Endothelial cell of umbilical vein (primary cell): Measurements from ENCODE around the gene KRT8. TPM values are rescaled to one million over a fixed set of nuclear protein-coding genes. Genes with fewer than 3 reads are reported as not detected.

Experiments used
- BruUV-seq: library from RNA; stranded (reverse); fragments of 400-500 nt; replicated peaks from 2 replicates; lab custom pipeline; 2021; lab: Mats Ljungman, UMichigan
- CTCF ChIA-PET: fragments of 300-600, 350-600 bp; sonication (Branson Sonifier 250); formaldehyde crosslinking; loops from one replicate; lab custom pipeline; 2021; ENCODE audit warnings: antibody characterized with exemption, inconsistent platforms; lab: Charles Lee
- POLR2A ChIA-PET: fragments of 300-600, 350-600 bp; sonication (Branson Sonifier 250); formaldehyde crosslinking; loops from one replicate; lab custom pipeline; 2021; ENCODE audit warnings: antibody characterized with exemption, inconsistent platforms; lab: Charles Lee
- DNase-seq: peaks from one replicate; pipeline ENCODE4 v3.0.0-alpha.2; 2011; ENCODE audit warnings: low read depth, low spot score
- FAIRE-seq: peaks from 2 replicates; lab custom pipeline; 2011; peaks lifted over from hg19 to GRCh38; lab: Jason Lieb, UNC
- H2AFZ ChIP-seq: 2 replicates; pipeline ENCODE4 v1.6.0; 2012; ENCODE audit warnings: low read depth, low read length, control low read depth, inconsistent platforms
- H3K27ac ChIP-seq: 2 replicates; pipeline ENCODE4 v1.5.1; 2011; ENCODE audit warnings: low read depth, mild to moderate bottlenecking, control low read depth, low read length, moderate library complexity; ENCODE audit not compliant: insufficient read depth
- H3K27me3 ChIP-seq, 2 experiments: 2 replicates each; pipeline versions ENCODE4 v1.6.0 to v1.6.1; 2011; ENCODE audit warnings: low read length in 2 of 2, mixed read lengths in 1 of 2; ENCODE audit not compliant: control insufficient read depth in 2 of 2, insufficient read depth in 2 of 2
- H3K36me3 ChIP-seq, 2 experiments: 2 replicates in 1 of 2; 3 replicates in 1 of 2; pipeline ENCODE4 v1.5.1; 2011; ENCODE audit warnings: low read length in 2 of 2, mild to moderate bottlenecking in 1 of 2, moderate library complexity in 1 of 2; ENCODE audit not compliant: control insufficient read depth in 2 of 2, insufficient read depth in 2 of 2; ENCODE audit errors: extremely low read depth in 1 of 2
- H3K4me1 ChIP-seq: 3 replicates; pipeline ENCODE4 v1.5.1; 2011; ENCODE audit warnings: mild to moderate bottlenecking, low read length; ENCODE audit not compliant: control insufficient read depth, insufficient read depth; ENCODE audit errors: extremely low read depth
- H3K4me2 ChIP-seq: 2 replicates; pipeline ENCODE4 v1.6.1; 2011; ENCODE audit warnings: low read length, control low read depth, mixed read lengths; ENCODE audit not compliant: insufficient read depth
- H3K4me3 ChIP-seq, 3 experiments: fragments of 200-600 bp in 1 of 3; sonication (generic), shearing (Covaris generic) in 1 of 3; replicated peaks in 1 of 3; 2 replicates each; pipeline ENCODE4 v1.5.1; 2011 to 2016; ENCODE audit warnings: control low read depth in 3 of 3, low read length in 3 of 3, mild to moderate bottlenecking in 2 of 3, inconsistent platforms in 1 of 3, low read depth in 1 of 3, moderate library complexity in 1 of 3; ENCODE audit not compliant: insufficient read depth in 1 of 3
- H3K79me2 ChIP-seq: 2 replicates; pipeline ENCODE4 v1.6.0; 2012; ENCODE audit warnings: low read length, inconsistent platforms; ENCODE audit not compliant: control insufficient read depth, insufficient read depth
- H3K9ac ChIP-seq: replicated peaks from 2 replicates; pipeline ENCODE3; 2011; ENCODE audit warnings: low read length, control low read depth; ENCODE audit not compliant: insufficient read depth; ENCODE audit errors: extremely low read depth
- H3K9me1 ChIP-seq: replicated peaks from 3 replicates; pipeline ENCODE4 v1.6.0; 2011; ENCODE audit warnings: mild to moderate bottlenecking, low read length; ENCODE audit not compliant: control insufficient read depth, insufficient read depth; ENCODE audit errors: extremely low read depth
- H3K9me3 ChIP-seq: replicated peaks from 2 replicates; pipeline ENCODE4 v1.5.1; 2012; ENCODE audit warnings: low read length, inconsistent platforms; ENCODE audit not compliant: control insufficient read depth, insufficient read depth
- H4K20me1 ChIP-seq: replicated peaks from 2 replicates; pipeline ENCODE3; 2011; ENCODE audit warnings: mild to moderate bottlenecking, low read length; ENCODE audit not compliant: control insufficient read depth, insufficient read depth; ENCODE audit errors: extremely low read depth
- EZH2 ChIP-seq: IDR thresholded peaks from 2 replicates; pipeline ENCODE4 v1.6.1; 2012; ENCODE audit warnings: borderline replicate concordance, low read depth, mild to moderate bottlenecking, moderate library complexity, low read length, inconsistent platforms; ENCODE audit not compliant: severe bottlenecking
- FOS ChIP-seq: IDR thresholded peaks from 2 replicates; pipeline ENCODE4 v1.6.1; 2011; ENCODE audit warnings: mild to moderate bottlenecking, low read length, moderate library complexity, borderline replicate concordance; ENCODE audit not compliant: insufficient read depth
- GATA2 ChIP-seq: IDR thresholded peaks from 2 replicates; pipeline ENCODE4 v1.7.0; 2011; ENCODE audit warnings: low read depth, mild to moderate bottlenecking, moderate library complexity, mixed read lengths, low read length; ENCODE audit not compliant: insufficient read length, insufficient read depth
- JUN ChIP-seq: IDR thresholded peaks from 2 replicates; pipeline ENCODE4 v1.6.1; 2011; ENCODE audit warnings: borderline replicate concordance, low read depth; ENCODE audit not compliant: insufficient read length, insufficient read depth
- MYC ChIP-seq: IDR thresholded peaks from one replicate; pipeline ENCODE4 v1.6.1; 2011; ENCODE audit warnings: mild to moderate bottlenecking, low read depth, low read length
- POLR2A ChIP-seq: IDR thresholded peaks from 2 replicates; pipeline ENCODE4 v1.6.1; 2012; ENCODE audit warnings: low read depth, mild to moderate bottlenecking, control low read depth, low read length
- POLR2AphosphoS5 ChIP-seq: IDR thresholded peaks from 2 replicates; pipeline ENCODE4 v1.6.1; 2012; ENCODE audit warnings: low read depth, mild to moderate bottlenecking, control low read depth, low read length, moderate library complexity; ENCODE audit not compliant: insufficient read depth
- dilution Hi-C: fragments of 300-500 bp; cut with MboI; formaldehyde crosslinking; loops from one replicate; pipeline ENCODE4 v1.15.0; 2019; ENCODE audit warnings: low sequenced_read_pairs; ENCODE audit not compliant: extremely low pct_ligation_motif_present
- intact Hi-C: fragments of 100-400 bp; cut with micrococcal nuclease; formaldehyde crosslinking; loops from one replicate; pipeline ENCODE4 v1.10.0; 2022
- polyA plus RNA-seq, 4 experiments: library from polyadenylated mRNA; depleted of rRNA in 3 of 4; stranded (reverse) in 3 of 4; unstranded in 1 of 4; fragments of >200 nt; gene quantifications; 2 replicates each; pipeline versions ENCODE4 v1.2.1 to v1.2.3, GENCODE V29; 2011 to 2012; ENCODE audit warnings: missing spikeins in 1 of 4
- total RNA-seq: library from RNA; stranded (reverse); gene quantifications from 2 replicates; pipeline ENCODE4 v1.2.3, GENCODE V29; 2021
- TF ChIP-seq, protein P1 (sequence below): IDR thresholded peaks from 2 replicates; pipeline ENCODE4 v1.6.1; 2011; ENCODE audit not compliant: insufficient read depth, insufficient read length
- TF ChIP-seq, protein P2 (sequence below), 2 donors: IDR thresholded peaks; 1 replicate in 1 of 2; 2 replicates in 1 of 2; pipeline ENCODE4 v1.5.1; 2011; ENCODE audit warnings: low read length in 2 of 2, mild to moderate bottlenecking in 2 of 2, moderate library complexity in 2 of 2, control low read depth in 1 of 2, inconsistent platforms in 1 of 2, low read depth in 1 of 2; ENCODE audit not compliant: insufficient read depth in 1 of 2; ENCODE audit errors: extremely low read depth in 1 of 2

Gene KRT8
- total and polyA plus RNA-seq, 2 donors (not counting 3 experiments of a cell fraction or from before 2014, with no cell fraction given), result 23.5 to 31.7 TPM

DNA sequence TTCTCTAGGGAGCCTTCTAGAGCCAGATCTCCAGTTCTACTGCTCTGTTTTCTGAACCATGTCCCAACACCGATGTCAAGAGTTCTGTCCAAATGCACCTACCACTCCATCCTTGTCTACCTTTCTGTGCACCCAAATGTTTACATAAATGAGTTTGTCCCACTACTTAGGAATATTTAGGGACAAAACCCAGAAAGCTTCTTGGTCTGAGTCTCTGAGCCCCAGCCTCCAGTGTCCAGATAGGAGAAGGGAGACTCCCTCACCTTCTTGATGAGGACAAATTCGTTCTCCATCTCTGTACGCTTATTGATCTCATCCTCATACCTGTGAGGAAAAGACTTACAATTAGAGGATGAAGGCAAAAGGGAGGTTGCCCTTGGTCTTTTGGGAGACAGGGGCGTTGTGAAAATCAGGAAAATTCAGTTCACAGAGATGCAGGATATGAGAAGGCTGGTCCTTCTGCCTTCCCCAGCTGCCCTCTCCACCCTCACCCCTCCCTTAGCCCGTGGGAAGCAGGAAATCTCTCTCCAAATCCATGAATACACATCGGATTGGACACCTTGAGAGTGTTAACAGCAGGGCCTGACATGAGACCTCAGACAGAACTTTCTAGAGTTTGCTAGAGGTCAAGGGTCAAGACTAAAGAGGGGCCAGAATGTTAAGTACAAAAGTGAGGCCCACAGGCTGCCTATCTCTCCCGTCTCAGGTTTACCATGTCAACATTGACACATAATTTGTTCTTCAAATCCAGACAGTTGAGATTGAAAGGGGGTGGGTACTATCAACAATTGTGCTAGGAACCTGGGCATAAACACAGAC, 3.8 kb downstream of the KRT8 start:
- intact Hi-C loops, result no loop called here
- FAIRE-seq, result no peak
- dilution Hi-C loops, result no loop called here
- Histone ChIP-seq H3K36me3 (no peaks in the 10 kb centered on the region), H3K27me3 (no peaks in the 10 kb centered on the region), H3K9ac (no peak overlapping the region), H3K9me1 (no peaks in the 10 kb centered on the region), H2AFZ (no peak overlapping the region), H3K4me1 (peaks cover 10% of the 10 kb centered on the region), H3K9me3 (no peaks in the 10 kb centered on the region), H4K20me1 (no peaks in the 10 kb centered on the region), H3K4me2 (no peak overlapping the region), H3K27ac (no peak overlapping the region), H3K79me2 (no peaks in the 10 kb centered on the region), H3K4me3 (no peak overlapping the region)
- ChIA-PET CTCF (interaction anchor here (7.3 kb wide), 1 partner anchor 16 kb away, joined by 72 read pairs; no protein-coding TSS in a partner anchor), POLR2A (no interaction called here)
- TF ChIP-seq POLR2AphosphoS5 (no peak), JUN (no peak), FOS (no peak), EZH2 (no peak), POLR2A (no peak), MYC (no peak), GATA2 (no peak)
- TF ChIP-seq, protein P1, sequence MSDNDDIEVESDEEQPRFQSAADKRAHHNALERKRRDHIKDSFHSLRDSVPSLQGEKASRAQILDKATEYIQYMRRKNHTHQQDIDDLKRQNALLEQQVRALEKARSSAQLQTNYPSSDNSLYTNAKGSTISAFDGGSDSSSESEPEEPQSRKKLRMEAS, result no peak
- TF ChIP-seq, protein P2, sequence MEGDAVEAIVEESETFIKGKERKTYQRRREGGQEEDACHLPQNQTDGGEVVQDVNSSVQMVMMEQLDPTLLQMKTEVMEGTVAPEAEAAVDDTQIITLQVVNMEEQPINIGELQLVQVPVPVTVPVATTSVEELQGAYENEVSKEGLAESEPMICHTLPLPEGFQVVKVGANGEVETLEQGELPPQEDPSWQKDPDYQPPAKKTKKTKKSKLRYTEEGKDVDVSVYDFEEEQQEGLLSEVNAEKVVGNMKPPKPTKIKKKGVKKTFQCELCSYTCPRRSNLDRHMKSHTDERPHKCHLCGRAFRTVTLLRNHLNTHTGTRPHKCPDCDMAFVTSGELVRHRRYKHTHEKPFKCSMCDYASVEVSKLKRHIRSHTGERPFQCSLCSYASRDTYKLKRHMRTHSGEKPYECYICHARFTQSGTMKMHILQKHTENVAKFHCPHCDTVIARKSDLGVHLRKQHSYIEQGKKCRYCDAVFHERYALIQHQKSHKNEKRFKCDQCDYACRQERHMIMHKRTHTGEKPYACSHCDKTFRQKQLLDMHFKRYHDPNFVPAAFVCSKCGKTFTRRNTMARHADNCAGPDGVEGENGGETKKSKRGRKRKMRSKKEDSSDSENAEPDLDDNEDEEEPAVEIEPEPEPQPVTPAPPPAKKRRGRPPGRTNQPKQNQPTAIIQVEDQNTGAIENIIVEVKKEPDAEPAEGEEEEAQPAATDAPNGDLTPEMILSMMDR (IDR thresholded peaks at IDR 0.05; ENCODE audit: extremely low read depth in 1 of 2, insufficient read depth in 1 of 2, low read depth in 1 of 2, low read length in 2 of 2), result no peak
- no TSS peak for BruUV-seq
- no peak for DNase-seq
